Small intestine (tissue), 7 donors: ENCODE measurements around the gene FLRT2. TPM values are rescaled to one million over a fixed set of nuclear protein-coding genes. Genes with fewer than 3 reads are reported as not detected.

Experiments used
- DNase-seq, 2 donors: peaks; one replicate each; pipeline versions ENCODE4 v3.0.0 to v3.0.0-alpha.2; 2013
- FAIRE-seq: peaks from 2 replicates; lab custom pipeline; 2012; peaks lifted over from hg19 to GRCh38; lab: Jason Lieb, UNC
- H3K27ac ChIP-seq, 3 donors: one replicate each; pipeline ENCODE4 v1.5.1; 2013; ENCODE audit warnings: low read length in 2 of 3, mild to moderate bottlenecking in 2 of 3, control low read depth in 1 of 3, inconsistent platforms in 1 of 3, low read depth in 1 of 3, moderate library complexity in 1 of 3
- H3K27me3 ChIP-seq, 3 donors: one replicate each; pipeline ENCODE4 v1.6.1; 2013; ENCODE audit warnings: low read length in 3 of 3, inconsistent platforms in 1 of 3; ENCODE audit not compliant: control insufficient read depth in 3 of 3, insufficient read depth in 3 of 3
- H3K36me3 ChIP-seq, 3 donors: one replicate each; pipeline ENCODE4 v1.6.1; 2013; ENCODE audit warnings: low read length in 3 of 3, inconsistent platforms in 1 of 3, low read depth in 1 of 3, mild to moderate bottlenecking in 1 of 3, moderate library complexity in 1 of 3; ENCODE audit not compliant: control insufficient read depth in 3 of 3, insufficient read depth in 2 of 3
- H3K4me1 ChIP-seq, 3 donors: one replicate each; pipeline ENCODE4 v1.6.1; 2013; ENCODE audit warnings: low read length in 2 of 3, inconsistent platforms in 1 of 3, low read depth in 1 of 3, mild to moderate bottlenecking in 1 of 3, moderate library complexity in 1 of 3; ENCODE audit not compliant: control insufficient read depth in 3 of 3, insufficient read depth in 2 of 3
- H3K4me3 ChIP-seq, 3 donors: one replicate each; pipeline ENCODE4 v1.5.1; 2013; ENCODE audit warnings: low read length in 3 of 3, control low read depth in 1 of 3, inconsistent platforms in 1 of 3, low read depth in 1 of 3, mild to moderate bottlenecking in 1 of 3, moderate library complexity in 1 of 3
- H3K9me3 ChIP-seq, 2 donors: one replicate each; pipeline ENCODE4 v1.6.1; 2013; ENCODE audit warnings: low read depth in 1 of 2, low read length in 1 of 2; ENCODE audit not compliant: control insufficient read depth in 2 of 2, insufficient read depth in 1 of 2
- WGBS, 3 donors: extraction: QIAGEN DNeasy Blood & Tissue Kit; methylation state at CpG; one replicate each; pipeline ENCODE4 v1.1.7; 2013; 5-methylcytosine and 5-hydroxymethylcytosine counted together
- polyA plus RNA-seq, 4 donors: library from polyadenylated mRNA; stranded (reverse) in 3 of 4; unstranded in 1 of 4; fragments of 200-250 nt in 3 of 4; fragments of 120-200 nt in 1 of 4; gene quantifications; one replicate each; pipeline versions ENCODE4 v1.2.1 to v1.2.3, GENCODE V29; 2013
- donor health status: healthy with polysubstance abuse.
- donor health status: control.
- donor health status: control.
- donor health status: Bipolar disorder and iron deficiency.
- donor health status: healthy.

Gene FLRT2
- polyA plus RNA-seq, 4 donors: under 0.01 to 15.2 (median 2.7) TPM; not detected in 1

- 77 to 85% (median 83%) methylated on average over 5 of the region's 5 CpGs for WGBS, 3 donors
- no peak for FAIRE-seq
- Histone ChIP-seq H3K9me3 (no peaks in the 10 kb centered on the region), H3K27ac (no peak overlapping the region), H3K27me3 (no peaks in the 10 kb centered on the region), H3K4me3 (no peak overlapping the region), H3K4me1 (no peaks in the 10 kb centered on the region), H3K36me3 (peaks cover 0 to 1% (median 0%) of the 10 kb centered on the region in 3 donors)
- no peak for DNase-seq
These were observed 86.5 kb downstream of the FLRT2 start for GRCh38 chr14:85616386-85616885.

GRCh38 chr14:85616886-85617285 is 86.9 kb downstream of the FLRT2 start:
- WGBS, 3 donors: 79 to 92% (median 89%) methylated on average over 2 of the region's 2 CpGs
- H3K27me3 ChIP-seq: no peaks in the 10 kb centered on the region
- H3K9me3 ChIP-seq: no peaks in the 10 kb centered on the region
- peaks cover 0 to 5% (median 0%) of the 10 kb centered on the region in 3 donors for H3K36me3 ChIP-seq
- no peak overlapping the region for H3K27ac ChIP-seq
- FAIRE-seq (no peak), DNase-seq (no peak)
- H3K4me1 ChIP-seq: no peaks in the 10 kb centered on the region
- no peak overlapping the region for H3K4me3 ChIP-seq

DNA sequence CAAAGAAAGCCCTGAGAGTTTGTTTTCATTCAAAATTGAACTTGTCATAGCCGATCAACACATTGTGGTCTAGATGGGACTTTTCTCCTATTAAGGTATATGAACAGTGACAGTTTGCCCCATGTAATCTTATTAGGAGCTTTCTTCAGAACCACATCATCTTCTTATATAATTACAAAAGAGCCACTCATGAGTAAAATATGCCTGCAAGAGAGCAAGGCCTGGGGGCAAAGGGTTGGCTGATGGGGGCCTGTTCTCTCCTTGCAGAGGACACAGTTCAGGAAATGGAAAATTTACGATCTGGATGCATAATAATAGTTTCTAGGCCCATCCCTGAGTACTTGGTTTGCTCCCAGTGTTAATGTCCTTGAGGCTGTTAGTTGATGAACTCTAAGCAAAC is 87.8 kb downstream of the FLRT2 start:
- DNase-seq: no peak
- Histone ChIP-seq H3K9me3 (peaks cover 0 to under 1% of the 10 kb centered on the region in 2 donors), H3K27me3 (no peaks in the 10 kb centered on the region), H3K27ac (no peak overlapping the region), H3K4me1 (no peaks in the 10 kb centered on the region), H3K36me3 (peaks cover 0 to 14% (median 0%) of the 10 kb centered on the region in 3 donors), H3K4me3 (no peak overlapping the region)
- WGBS, 3 donors: 53 to 69% (median 57%) methylated on average over 2 of the region's 2 CpGs
- FAIRE-seq: no peak

DNA sequence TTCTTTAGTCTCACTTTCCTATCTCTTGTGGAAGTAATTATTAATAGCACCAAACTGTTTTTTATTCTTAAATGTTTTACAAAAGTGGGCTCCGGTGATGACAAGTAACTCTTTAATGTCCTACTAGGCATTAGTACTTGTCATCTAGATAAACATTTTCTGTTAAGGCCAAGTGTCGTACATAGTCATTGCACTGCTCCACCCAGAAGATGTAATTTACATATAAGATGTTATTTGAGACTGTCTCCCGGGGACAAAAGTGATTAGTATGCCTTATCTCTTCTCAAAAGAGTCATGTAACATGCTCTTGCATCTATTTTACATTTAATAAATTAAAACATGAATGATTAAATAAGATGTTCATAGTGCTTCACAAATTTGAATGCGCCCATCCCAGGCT is 88.4 kb downstream of the FLRT2 start:
- DNase-seq: no peak
- 74 to 87% (median 80%) methylated on average over 4 of the region's 4 CpGs for WGBS, 3 donors

DNA sequence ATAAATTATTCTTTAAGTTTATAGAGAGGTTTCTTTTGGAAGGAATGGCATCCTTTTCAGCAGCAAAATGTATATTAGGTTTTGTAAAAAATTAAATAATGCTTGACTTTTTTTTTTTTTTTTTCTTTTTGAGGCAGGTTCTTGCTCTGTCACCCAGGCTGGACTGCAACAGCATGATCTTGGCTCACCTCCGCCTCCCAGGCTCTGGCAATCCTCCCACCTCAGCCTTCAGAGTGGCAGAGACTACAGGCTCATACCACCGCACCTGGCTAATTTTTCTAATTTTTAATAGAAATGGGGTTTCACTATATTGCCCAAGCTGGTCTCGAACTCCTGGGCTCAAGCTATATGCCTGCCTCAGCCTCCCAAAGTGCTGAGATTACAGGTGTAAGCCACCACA is 89.0 kb downstream of the FLRT2 start:
- FAIRE-seq: no peak
- Histone ChIP-seq H3K4me3 (no peak overlapping the region), H3K27me3 (no peaks in the 10 kb centered on the region), H3K27ac (no peak overlapping the region), H3K36me3 (peaks cover 0 to 16% (median 0%) of the 10 kb centered on the region in 3 donors), H3K4me1 (no peaks in the 10 kb centered on the region), H3K9me3 (peaks cover 0 to 2% of the 10 kb centered on the region in 2 donors)
- WGBS, 3 donors: 77 to 86% (median 79%) methylated on average over 3 of the region's 3 CpGs
- no peak for DNase-seq

More for the DNA sequence above, 88.4 kb downstream of the FLRT2 start:
- H3K27ac ChIP-seq: no peak overlapping the region
- H3K9me3 ChIP-seq: peaks cover 0 to 2% of the 10 kb centered on the region in 2 donors
- no peaks in the 10 kb centered on the region for H3K4me1 ChIP-seq
- H3K27me3 ChIP-seq: no peaks in the 10 kb centered on the region
- peaks cover 0 to 16% (median 0%) of the 10 kb centered on the region in 3 donors for H3K36me3 ChIP-seq
- no peak for FAIRE-seq
- H3K4me3 ChIP-seq: no peak overlapping the region

DNA sequence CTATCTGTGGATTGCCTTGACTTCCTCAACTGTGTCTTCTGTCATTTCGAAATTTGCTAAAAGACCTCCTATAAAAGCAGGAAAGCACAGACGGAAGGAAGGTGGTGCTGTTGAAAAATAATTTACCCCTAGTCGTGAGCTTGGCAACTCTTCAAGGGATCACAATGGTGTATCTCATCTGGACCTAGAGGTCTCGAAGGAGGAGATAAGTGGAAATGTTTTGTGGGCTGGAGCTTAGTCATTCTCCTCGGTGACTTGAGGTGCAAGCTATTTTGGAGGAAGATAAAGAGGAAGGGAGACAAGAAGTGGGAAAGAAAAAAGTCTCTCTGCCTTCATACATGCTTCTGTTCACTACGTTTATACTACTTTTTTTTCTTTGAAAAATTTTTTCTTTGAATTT is 89.9 kb downstream of the FLRT2 start:
- WGBS, 3 donors: 49 to 55% (median 51%) methylated on average over 6 of the region's 6 CpGs
- Histone ChIP-seq H3K27ac (no peak overlapping the region), H3K36me3 (peaks cover 0 to 16% (median 0%) of the 10 kb centered on the region in 3 donors), H3K4me3 (no peak overlapping the region), H3K27me3 (no peaks in the 10 kb centered on the region), H3K4me1 (no peaks in the 10 kb centered on the region), H3K9me3 (peaks cover 0 to 2% of the 10 kb centered on the region in 2 donors)
- DNase-seq (no peak), FAIRE-seq (no peak)

DNA sequence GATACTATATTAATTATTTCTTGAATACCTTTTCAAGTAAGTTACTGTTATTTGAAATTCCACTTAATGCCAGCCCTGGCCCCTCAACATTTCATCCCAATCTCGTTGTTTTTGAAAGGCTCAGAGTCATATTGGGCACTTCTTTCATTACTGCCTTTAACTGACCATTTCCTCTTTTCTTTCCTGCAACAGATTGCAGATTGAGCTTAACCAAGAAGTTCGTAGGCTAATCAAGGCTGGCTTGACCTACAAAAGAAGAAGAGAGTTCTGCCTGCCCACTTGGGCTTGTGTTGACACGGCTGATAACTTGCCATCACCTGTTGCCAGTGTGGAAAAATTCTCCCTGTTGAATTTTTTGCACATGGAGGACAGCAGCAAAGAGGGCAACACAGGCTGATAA is 91.0 kb downstream of the FLRT2 start:
- Histone ChIP-seq H3K4me1 (no peaks in the 10 kb centered on the region), H3K9me3 (peaks cover 0 to 2% of the 10 kb centered on the region in 2 donors), H3K27ac (no peak overlapping the region), H3K36me3 (peaks cover 0 to 16% (median 0%) of the 10 kb centered on the region in 3 donors), H3K27me3 (no peaks in the 10 kb centered on the region), H3K4me3 (no peak overlapping the region)
- WGBS, 3 donors: 45 to 66% (median 45%) methylated on average over 3 of the region's 3 CpGs
- FAIRE-seq: no peak
- DNase-seq: no peak

DNA sequence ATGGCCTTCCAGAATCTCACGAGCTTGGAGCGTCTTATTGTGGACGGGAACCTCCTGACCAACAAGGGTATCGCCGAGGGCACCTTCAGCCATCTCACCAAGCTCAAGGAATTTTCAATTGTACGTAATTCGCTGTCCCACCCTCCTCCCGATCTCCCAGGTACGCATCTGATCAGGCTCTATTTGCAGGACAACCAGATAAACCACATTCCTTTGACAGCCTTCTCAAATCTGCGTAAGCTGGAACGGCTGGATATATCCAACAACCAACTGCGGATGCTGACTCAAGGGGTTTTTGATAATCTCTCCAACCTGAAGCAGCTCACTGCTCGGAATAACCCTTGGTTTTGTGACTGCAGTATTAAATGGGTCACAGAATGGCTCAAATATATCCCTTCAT is 92.2 kb downstream of the FLRT2 start:
- H3K9me3 ChIP-seq: peaks cover 0 to 2% of the 10 kb centered on the region in 2 donors
- H3K4me3 ChIP-seq: no peak overlapping the region
- DNase-seq: no peak
- no peak overlapping the region for H3K27ac ChIP-seq
- 83 to 93% (median 91%) methylated on average over 13 of the region's 13 CpGs for WGBS, 3 donors
- H3K36me3 ChIP-seq: peaks cover 0 to 16% (median 0%) of the 10 kb centered on the region in 3 donors
- H3K27me3 ChIP-seq: no peaks in the 10 kb centered on the region
- no peaks in the 10 kb centered on the region for H3K4me1 ChIP-seq
- no peak for FAIRE-seq
